SKM-1 treated with dmso at 0.1 percent for 144 hours (cell line): ENCODE results near the gene SV2B.

Source experiments
- DNase-seq: peaks from one replicate; lab custom pipeline; 2025; ENCODE audit not compliant: unreplicated experiment; lab: John Stamatoyannopoulos, UW

The SV2B gene

DNA sequence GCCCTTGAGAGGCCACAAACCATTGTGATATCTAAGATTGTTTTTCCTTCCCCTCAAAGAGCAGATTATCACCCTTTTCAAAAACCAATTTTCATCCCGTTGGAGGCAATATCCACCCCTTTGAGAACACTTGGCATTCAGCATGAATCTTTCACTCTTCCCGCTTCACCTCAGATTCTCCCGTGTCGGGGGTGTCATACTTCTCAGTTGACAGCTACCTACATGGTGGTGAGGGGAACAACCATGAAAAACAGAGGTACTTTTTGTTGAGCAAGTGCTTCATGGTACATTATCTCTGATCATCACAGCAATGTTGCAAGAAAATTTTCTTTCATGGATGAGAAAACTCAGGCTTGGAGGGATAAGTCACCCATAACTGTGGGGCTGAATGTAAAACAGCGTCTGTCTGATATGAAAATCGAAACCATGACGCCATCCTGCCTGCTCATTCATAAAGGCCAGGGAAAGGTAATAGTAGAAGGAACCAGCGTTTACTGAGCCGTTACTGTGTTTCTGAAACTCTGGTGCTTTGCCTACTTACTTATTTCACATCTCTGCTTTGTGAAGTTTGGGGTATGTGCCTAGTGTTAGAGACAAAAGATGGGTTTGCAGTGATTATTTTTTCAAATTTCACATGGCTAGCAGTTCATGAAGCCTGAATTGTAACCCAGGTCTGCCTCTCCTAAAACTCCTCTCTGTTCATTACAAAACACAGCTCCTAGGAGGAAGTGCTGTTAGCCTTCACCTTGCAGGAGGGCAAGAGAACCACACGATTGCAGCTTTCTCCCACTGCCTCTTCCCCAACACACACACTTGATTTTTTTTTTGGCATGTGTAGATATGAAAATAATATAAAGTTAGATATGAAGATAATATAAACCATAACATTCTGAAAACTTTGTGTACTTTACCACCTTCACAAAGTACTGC lies 35.4 kb downstream of the SV2B start:
- peak; percentile 42 for DNase-seq

- no peak for DNase-seq
These were observed 36.4 kb downstream of the SV2B start for GRCh38 chr15:91136386-91136923.

DNA sequence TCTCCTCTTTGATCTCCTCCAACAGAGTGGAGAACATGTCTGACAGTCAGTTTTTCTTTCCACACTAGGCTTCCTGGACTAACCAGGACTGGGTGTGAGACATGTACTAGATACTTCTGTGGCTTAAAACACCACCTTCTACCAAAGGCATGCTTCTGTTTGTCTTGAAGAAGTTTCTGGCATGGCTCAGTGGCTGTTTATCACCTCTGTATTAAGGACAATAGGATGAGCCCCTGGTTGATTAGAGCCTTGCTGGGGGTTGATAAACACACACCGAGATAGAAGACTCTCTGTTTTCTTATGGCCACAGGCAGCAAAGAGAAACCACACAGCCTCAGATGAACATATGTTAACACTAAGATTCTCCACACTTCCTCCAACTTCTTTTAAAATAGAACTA lies 40.5 kb downstream of the SV2B start:
- DNase-seq, result no peak

- no peak for DNase-seq
These were observed 41.0 kb downstream of the SV2B start for GRCh38 chr15:91141097-91141496.

- DNase-seq, result peak; percentile 86
These were observed 42.2 kb downstream of the SV2B start for GRCh38 chr15:91142106-91142744.

DNA sequence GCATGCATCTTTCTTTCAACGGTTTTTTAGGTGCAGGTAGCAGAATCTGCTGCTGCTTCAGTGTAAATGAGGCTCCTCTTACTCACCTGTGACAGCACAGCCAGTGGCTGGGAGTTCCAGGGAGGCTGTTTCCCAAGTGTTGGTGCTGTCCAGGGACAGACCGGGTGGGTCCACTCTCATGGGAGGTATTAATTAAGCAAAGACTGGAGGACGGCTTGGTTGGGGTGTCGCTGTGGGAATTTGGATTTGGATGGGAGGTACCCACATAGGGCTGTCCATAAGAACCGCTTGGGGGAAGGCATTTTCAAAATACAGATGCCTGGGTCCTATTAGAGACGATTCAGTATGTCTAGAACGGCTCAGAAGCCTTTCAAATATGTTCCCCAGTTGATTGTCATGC lies 42.9 kb downstream of the SV2B start:
- DNase-seq, result no peak

- no peak for DNase-seq
These were observed 46.7 kb downstream of the SV2B start for GRCh38 chr15:91146728-91147127.

DNA sequence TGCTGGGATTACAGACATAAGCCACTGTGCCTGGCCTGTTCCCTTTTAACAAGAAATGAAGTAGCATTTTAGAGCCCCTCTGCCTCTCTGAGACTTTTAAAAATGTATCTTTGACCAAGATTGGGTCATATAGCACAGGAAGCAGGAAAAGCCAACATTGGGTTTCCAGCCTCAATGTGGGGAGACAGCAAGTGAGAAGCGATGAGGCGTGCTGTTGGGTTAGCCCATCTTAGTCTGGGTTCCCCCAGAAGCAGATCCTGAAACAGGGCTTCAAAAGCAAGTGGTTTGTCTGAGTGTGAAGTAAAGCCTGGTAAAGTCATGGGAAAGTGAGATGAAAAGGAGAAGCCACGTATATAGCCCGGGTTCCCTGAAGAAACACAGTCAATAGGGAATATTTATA lies 48.2 kb downstream of the SV2B start:
- DNase-seq, result no peak

GRCh38 chr15:91150502-91151160 lies 50.6 kb downstream of the SV2B start:
- no peak for DNase-seq

DNA sequence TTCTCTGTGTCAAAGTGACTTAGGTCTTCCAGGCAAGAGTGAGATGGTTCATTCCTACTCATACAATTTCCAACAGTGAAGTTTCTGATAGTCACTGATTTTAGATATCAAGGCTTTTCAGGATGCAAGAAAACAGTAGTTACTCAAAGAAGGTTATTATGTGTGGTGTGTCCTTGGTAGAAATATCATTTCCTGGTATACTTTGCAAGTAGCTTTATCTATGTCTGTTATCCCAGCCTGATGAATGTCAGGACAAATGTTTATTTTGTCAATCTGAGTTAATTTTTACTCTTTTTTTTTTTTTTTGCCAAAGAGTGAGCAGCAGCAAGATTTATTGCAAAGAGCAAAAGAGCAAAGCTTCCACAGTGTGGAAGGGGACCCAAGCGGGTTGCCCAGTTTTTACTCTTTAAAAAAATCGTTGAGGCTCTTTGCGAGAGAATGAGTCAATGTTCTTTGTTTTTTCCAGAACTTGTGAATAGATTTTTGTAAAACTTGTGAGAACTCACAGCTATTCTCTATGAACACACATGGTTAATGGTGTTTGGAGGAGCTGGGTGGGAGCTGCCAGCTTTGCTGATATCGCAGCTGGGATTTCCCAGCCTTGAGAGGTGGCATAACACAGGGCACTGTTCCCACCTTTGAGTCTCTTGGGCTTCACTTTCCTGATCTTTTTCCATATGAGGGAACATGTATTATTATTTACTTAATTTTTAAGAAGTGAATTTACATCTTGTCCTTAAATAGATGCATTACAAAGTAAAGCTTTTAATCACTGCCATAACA lies 51.9 kb downstream of the SV2B start:
- no peak for DNase-seq

- no peak for DNase-seq
These were observed 53.0 kb downstream of the SV2B start for GRCh38 chr15:91152896-91153581.

DNA sequence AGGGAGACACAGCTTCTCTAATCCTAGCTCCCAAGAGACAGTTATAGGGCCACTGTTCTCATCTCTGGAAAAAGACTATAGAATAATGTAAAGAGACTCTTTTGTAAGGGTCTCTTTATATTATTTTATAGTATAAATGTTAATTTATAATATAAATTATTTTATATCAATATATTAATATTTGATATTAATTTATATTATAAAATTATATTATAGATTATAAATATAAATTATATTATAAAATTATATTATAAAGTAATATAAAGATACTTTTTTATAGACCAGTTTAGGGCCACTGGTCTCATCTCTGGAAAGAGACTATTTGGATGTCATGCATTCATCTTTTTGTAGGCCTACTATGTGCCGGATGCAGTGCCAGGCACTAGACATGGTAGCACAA lies 53.9 kb downstream of the SV2B start:
- DNase-seq, result no peak

GRCh38 chr15:91156175-91156726 lies 56.2 kb downstream of the SV2B start:
- no peak for DNase-seq

GRCh38 chr15:91158415-91159394 lies 58.6 kb downstream of the SV2B start:
- no peak for DNase-seq

DNA sequence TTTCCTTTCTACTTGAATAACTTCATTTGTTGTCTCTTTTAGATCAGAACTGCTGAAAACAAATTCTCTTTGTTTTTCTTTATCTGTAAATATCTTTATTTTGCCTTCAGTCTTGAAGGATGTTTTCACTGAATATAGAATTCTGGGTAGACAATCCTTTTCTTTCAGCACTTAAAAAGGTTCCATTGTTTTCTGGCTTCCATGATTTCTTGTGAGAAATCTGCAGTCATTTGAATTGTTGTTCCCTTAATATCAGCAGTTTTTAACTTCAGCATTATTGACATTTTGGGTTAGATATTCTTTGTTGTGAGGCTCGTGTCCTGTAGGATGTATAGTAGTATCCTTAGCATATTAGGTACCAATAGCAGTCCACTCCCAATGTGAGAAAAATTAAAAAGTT lies 65.8 kb downstream of the SV2B start:
- DNase-seq, result no peak

DNA sequence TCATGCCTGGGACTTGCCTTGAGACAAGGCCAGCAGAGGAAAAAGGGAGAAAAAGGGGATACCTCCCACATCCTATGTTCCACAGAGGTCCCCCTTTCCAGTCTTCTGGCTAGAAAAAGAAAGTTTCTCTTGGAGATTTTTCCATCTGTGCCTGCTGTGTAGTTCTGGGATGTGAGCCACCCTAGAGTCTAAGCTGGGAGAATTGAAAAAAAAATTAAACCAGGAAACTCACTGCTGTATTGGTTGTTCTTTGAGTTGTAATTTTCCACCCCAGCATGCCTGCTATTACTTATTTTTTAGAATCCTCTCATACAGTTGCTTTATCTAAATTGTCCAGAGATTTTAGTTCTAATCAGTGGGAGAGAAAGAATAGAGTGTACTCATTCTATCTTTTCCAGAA lies 68.4 kb downstream of the SV2B start:
- no peak for DNase-seq

DNA sequence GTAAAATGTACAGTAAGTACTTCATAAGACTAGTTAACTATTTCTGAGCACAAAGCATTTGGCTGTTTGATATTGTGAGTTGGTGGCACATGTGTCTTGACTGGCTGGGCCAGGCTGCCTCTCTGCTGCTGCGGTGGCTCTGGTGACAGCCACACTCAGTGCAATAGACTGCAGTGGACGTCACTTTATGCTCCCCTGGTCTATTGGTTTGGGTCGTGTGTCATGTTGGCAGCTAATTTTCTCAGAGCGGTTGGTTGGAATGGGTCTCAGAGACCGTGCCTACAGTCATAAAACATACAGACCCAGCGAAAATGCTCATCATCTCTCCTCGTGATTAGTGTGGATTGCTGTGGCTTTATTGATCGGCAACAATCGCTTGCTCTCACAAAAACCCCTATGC lies 71.3 kb downstream of the SV2B start:
- DNase-seq, result no peak

DNA sequence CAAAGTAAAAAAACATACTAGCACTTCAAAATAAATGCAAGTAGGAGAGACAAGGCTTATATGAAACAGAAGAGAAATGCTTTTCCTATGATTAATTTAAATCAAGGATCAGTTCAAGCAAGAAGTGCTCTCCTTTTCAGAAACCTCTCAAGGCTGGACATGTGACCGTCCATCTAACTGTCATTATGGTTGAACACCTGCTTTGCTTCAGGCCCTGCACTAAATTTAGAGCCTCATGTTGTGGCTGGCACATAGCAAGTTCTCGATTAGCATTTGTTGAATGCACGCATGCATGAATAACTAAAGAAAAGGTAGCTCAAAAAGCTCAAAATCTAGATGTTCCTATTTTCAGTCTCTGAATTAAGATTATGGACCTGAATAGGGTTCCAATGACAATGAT lies 82.0 kb downstream of the SV2B start:
- no peak for DNase-seq

DNA sequence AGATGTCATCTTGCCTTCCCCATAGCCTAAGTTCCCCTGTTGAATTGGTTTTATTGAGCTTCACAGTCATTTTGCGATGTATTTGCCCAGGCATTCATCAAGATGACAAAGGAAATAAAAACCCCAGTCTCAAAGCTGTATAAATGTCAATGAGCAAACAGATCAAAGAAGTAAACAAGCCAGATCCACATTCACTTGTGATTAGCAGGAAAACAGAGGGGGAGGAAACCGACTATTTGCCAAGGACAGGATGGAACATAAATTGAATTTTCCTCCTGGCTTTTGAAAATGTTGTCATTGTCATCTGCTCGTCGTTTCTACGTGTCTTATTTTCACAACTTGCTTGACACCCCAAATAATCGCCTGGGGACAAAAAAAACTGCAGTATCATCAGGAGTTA lies 83.5 kb downstream of the SV2B start:
- DNase-seq, result no peak
